ENCODE data around the gene CFL1. TPM values are rescaled to one million over a fixed set of nuclear protein-coding genes. Genes with fewer than 3 reads are reported as not detected.

The CFL1 gene
- total and polyA plus RNA-seq, 10 of the 15 experiments (the other 5 are each of a cell fraction or from before 2014, with no cell fraction given): 164 to 2,994 (median 1,500) TPM

DNA sequence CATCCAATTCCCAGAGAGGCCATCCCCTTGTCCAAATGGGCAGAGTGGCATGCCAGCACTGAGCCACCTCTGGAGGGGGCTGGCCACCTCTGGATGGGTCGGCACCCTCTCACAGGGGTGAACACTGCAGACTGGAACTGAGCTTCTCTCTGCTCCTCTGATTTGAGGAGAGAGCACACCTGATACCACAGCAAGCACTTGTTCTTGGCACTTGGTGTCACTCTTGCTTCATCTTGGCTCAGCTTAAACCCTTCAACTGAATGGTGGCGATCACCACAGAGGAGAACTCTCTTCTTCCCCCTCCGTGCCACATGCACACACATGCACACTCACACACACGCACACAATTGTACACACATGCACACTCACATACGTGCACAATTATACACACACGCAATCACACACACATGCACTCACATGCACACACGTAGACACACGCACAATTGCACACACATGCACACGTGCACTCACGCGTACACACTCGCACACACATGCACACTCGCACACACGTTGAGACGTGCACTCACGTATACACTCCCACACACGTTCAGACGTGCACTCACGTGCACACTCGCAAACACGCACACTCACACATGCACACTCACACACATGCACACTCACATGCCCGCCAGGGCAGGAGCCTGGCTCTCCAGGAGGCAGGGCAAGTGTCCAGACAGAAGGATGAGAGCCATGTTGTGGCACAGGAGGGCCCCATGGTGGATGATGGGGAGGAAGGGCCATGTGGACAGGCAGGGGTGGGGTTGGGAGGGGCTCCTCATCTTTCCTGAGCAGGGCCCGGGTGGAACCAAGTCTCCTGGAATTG, 47.7 kb downstream of the CFL1 start:
- Histone ChIP-seq H3K9ac (ENCODE audit: control insufficient read depth, insufficient read depth, low read length) (no peak overlapping the region), H3K4me2 (ENCODE audit: control insufficient read depth, insufficient read depth) (no peak overlapping the region), H3K27me3 (replicated peaks in 1 of 2; ENCODE audit: control insufficient read depth in 2 of 2, insufficient read depth in 2 of 2, low read length in 1 of 2) (no peaks in the 10 kb centered on the region; a peak in 1 of 4 replicates), H3K79me2 (ENCODE audit: control insufficient read depth, insufficient read depth, low read length) (no peaks in the 10 kb centered on the region), H3K4me1 (ENCODE audit: control insufficient read depth, insufficient read depth, low read length) (no peaks in the 10 kb centered on the region), H3K36me3 (ENCODE audit: control insufficient read depth in 2 of 2, insufficient read depth in 2 of 2, low read length in 1 of 2) (no peaks in the 10 kb centered on the region), H2AFZ (ENCODE audit: control insufficient read depth, low read depth, low read length) (no peak overlapping the region), H3K4me3 (no peak overlapping the region), H3K9me3 (replicated peaks; ENCODE audit: control insufficient read depth, insufficient read depth, low read length) (no peaks in the 10 kb centered on the region), H3K27ac (ENCODE audit: control insufficient read depth, insufficient read depth) (no peak overlapping the region), H4K20me1 (ENCODE audit: control insufficient read depth, insufficient read depth) (no peaks in the 10 kb centered on the region)
- CTCF ChIA-PET: interaction anchor here (1.6 kb wide), 1 partner anchor 31 kb away, joined by 8 read pairs; no protein-coding TSS in a partner anchor
- peak; percentile 67 for ATAC-seq
- RAD21 ChIA-PET (ENCODE audit: unreplicated experiment): no interaction called here
- FAIRE-seq: no peak
- in situ Hi-C loops (cut with MboI) (no loop called here), intact Hi-C loops (cut with micrococcal nuclease; ENCODE audit: unreplicated experiment) (no loop called here)
- SMC1A ChIA-PET (ENCODE audit: uncharacterized antibody, unreplicated experiment): interaction anchor here (0.6 kb wide), 1 partner anchor 27 kb away, joined by 5 read pairs; no protein-coding TSS in a partner anchor
- no TSS peak for BruUV-seq (replicated peaks)
- TF ChIP-seq SMC3 (IDR thresholded peaks at IDR 0.05; ENCODE audit: borderline replicate concordance, low read length) (peak; percentile 7; the same call in 1 of the 2 replicates), RAD21 (IDR thresholded peaks at IDR 0.05; ENCODE audit: insufficient read depth, low read depth, low read length) (0 out of 2 replicates have a peak, but pooled peaks have one; percentile 10), NFIC (IDR thresholded peaks at IDR 0.05; ENCODE audit: low read depth, low read length) (peak; percentile 46; the same call in 1 of the 2 replicates), TCF3 (IDR thresholded peaks at IDR 0.05; ENCODE audit: borderline replicate concordance, insufficient read depth, low read depth, low read length) (peak; percentile 66; the same call in 1 of the 2 replicates), TARDBP (IDR thresholded peaks at IDR 0.05; ENCODE audit: borderline replicate concordance) (no peak), PBX3 (IDR thresholded peaks at IDR 0.05; ENCODE audit: insufficient replicate concordance, low read depth, low read length) (peak; percentile 79), RELA (IDR thresholded peaks at IDR 0.05; ENCODE audit: borderline replicate concordance, partially characterized antibody) (no peak), LARP7 (IDR thresholded peaks at IDR 0.05) (no peak), POU2F2 (IDR thresholded peaks at IDR 0.05; ENCODE audit: borderline replicate concordance, low read depth, low read length) (0 out of 3 replicates have a peak, but pooled peaks have one; percentile 28)
- TF ChIP-seq, protein P1, sequence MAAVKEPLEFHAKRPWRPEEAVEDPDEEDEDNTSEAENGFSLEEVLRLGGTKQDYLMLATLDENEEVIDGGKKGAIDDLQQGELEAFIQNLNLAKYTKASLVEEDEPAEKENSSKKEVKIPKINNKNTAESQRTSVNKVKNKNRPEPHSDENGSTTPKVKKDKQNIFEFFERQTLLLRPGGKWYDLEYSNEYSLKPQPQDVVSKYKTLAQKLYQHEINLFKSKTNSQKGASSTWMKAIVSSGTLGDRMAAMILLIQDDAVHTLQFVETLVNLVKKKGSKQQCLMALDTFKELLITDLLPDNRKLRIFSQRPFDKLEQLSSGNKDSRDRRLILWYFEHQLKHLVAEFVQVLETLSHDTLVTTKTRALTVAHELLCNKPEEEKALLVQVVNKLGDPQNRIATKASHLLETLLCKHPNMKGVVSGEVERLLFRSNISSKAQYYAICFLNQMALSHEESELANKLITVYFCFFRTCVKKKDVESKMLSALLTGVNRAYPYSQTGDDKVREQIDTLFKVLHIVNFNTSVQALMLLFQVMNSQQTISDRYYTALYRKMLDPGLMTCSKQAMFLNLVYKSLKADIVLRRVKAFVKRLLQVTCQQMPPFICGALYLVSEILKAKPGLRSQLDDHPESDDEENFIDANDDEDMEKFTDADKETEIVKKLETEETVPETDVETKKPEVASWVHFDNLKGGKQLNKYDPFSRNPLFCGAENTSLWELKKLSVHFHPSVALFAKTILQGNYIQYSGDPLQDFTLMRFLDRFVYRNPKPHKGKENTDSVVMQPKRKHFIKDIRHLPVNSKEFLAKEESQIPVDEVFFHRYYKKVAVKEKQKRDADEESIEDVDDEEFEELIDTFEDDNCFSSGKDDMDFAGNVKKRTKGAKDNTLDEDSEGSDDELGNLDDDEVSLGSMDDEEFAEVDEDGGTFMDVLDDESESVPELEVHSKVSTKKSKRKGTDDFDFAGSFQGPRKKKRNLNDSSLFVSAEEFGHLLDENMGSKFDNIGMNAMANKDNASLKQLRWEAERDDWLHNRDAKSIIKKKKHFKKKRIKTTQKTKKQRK (IDR thresholded peaks at IDR 0.05; ENCODE audit: low read depth, low read length): no peak
- TF ChIP-seq, protein P2, sequence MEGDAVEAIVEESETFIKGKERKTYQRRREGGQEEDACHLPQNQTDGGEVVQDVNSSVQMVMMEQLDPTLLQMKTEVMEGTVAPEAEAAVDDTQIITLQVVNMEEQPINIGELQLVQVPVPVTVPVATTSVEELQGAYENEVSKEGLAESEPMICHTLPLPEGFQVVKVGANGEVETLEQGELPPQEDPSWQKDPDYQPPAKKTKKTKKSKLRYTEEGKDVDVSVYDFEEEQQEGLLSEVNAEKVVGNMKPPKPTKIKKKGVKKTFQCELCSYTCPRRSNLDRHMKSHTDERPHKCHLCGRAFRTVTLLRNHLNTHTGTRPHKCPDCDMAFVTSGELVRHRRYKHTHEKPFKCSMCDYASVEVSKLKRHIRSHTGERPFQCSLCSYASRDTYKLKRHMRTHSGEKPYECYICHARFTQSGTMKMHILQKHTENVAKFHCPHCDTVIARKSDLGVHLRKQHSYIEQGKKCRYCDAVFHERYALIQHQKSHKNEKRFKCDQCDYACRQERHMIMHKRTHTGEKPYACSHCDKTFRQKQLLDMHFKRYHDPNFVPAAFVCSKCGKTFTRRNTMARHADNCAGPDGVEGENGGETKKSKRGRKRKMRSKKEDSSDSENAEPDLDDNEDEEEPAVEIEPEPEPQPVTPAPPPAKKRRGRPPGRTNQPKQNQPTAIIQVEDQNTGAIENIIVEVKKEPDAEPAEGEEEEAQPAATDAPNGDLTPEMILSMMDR (IDR thresholded peaks at IDR 0.05 in 2 of 3, conservative IDR thresholded peaks at IDR 0.05 in 1 of 3; ENCODE audit: control insufficient read depth in 2 of 3, extremely low read depth in 1 of 3, insufficient read depth in 1 of 3, low read depth in 3 of 3, low read length in 3 of 3): peak in 2 of 3 experiments; percentile 6 to 25; a peak in 1 of 6 replicates
- TF ChIP-seq, protein P3, sequence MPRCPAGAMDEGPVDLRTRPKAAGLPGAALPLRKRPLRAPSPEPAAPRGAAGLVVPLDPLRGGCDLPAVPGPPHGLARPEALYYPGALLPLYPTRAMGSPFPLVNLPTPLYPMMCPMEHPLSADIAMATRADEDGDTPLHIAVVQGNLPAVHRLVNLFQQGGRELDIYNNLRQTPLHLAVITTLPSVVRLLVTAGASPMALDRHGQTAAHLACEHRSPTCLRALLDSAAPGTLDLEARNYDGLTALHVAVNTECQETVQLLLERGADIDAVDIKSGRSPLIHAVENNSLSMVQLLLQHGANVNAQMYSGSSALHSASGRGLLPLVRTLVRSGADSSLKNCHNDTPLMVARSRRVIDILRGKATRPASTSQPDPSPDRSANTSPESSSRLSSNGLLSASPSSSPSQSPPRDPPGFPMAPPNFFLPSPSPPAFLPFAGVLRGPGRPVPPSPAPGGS (IDR thresholded peaks at IDR 0.05; ENCODE audit: borderline replicate concordance, insufficient read depth, low read depth, low read length, poor library complexity, severe bottlenecking): peak; percentile 98
- POLR2A ChIA-PET: interaction anchor here (0.5 to 1.2 kb wide), 3 partner anchors 14 to 122 kb away, joined by 3 to 4 read pairs (median 3); no protein-coding TSS in a partner anchor
- DNase-seq (ENCODE audit: low read depth, low spot score): no peak
- WGBS (ENCODE audit: insufficient coverage, insufficient replicate concordance, low lambda C conversion rate, missing lambda C conversion rate): 81% methylated on average over 23 of the region's 23 CpGs

Measured in GM12878 (cell line).